HG03066 (cell line): ENCODE data around the gene TBC1D5.

Experiments
- ATAC-seq: cut with Tn5 transposase; IDR thresholded peaks from one replicate; pipeline ENCODE4 v1.9.1; 2021; ENCODE audit warnings: low read depth; ENCODE audit not compliant: unreplicated experiment

TBC1D5 gene

GRCh38 chr3:17322106-17322793, 420.2 kb downstream of the TBC1D5 start:
- no peak for ATAC-seq

GRCh38 chr3:17320266-17320665, 422.2 kb downstream of the TBC1D5 start:
- no peak for ATAC-seq

- ATAC-seq = no peak
Observed at GRCh38 chr3:17315897-17316296, 426.5 kb downstream of the TBC1D5 start.

- no peak for ATAC-seq
Observed at GRCh38 chr3:17314171-17314570, 428.3 kb downstream of the TBC1D5 start.

- no peak for ATAC-seq
Observed at GRCh38 chr3:17313746-17314145, 428.7 kb downstream of the TBC1D5 start.

GRCh38 chr3:17310983-17311382, 431.4 kb downstream of the TBC1D5 start:
- ATAC-seq = no peak

GRCh38 chr3:17307887-17308286, 434.5 kb downstream of the TBC1D5 start:
- no peak for ATAC-seq

- ATAC-seq = no peak
Observed at GRCh38 chr3:17307482-17307881, 434.9 kb downstream of the TBC1D5 start.

GRCh38 chr3:17304969-17305368, 437.5 kb downstream of the TBC1D5 start:
- ATAC-seq = no peak

- ATAC-seq = no peak
Observed at GRCh38 chr3:17302774-17303173, 439.7 kb downstream of the TBC1D5 start.

- no peak for ATAC-seq
Observed at GRCh38 chr3:17302170-17302569, 440.3 kb downstream of the TBC1D5 start.

- ATAC-seq = no peak
Observed at GRCh38 chr3:17301271-17301670, 441.2 kb downstream of the TBC1D5 start.

- no peak for ATAC-seq
Observed at GRCh38 chr3:17300441-17300840, 442.0 kb downstream of the TBC1D5 start.

- ATAC-seq = no peak
Observed at GRCh38 chr3:17298038-17298437, 444.4 kb downstream of the TBC1D5 start.

- no peak for ATAC-seq
Observed at GRCh38 chr3:17292556-17292955, 449.9 kb downstream of the TBC1D5 start.

GRCh38 chr3:17290894-17291293, 451.5 kb downstream of the TBC1D5 start:
- no peak for ATAC-seq

GRCh38 chr3:17288839-17289399, 453.5 kb downstream of the TBC1D5 start:
- no peak for ATAC-seq

- no peak for ATAC-seq
Observed at GRCh38 chr3:17287006-17287689, 455.3 kb downstream of the TBC1D5 start.

- no peak for ATAC-seq
Observed at GRCh38 chr3:17278006-17278405, 464.4 kb downstream of the TBC1D5 start.

- ATAC-seq = no peak
Observed at GRCh38 chr3:17266846-17267245, 475.6 kb downstream of the TBC1D5 start.

GRCh38 chr3:17261627-17262369, 480.6 kb downstream of the TBC1D5 start:
- no peak for ATAC-seq
